CD1c-positive myeloid dendritic cell (primary cell): ENCODE results near the gene LCNL1.

ENCODE experiments used
- DNase-seq: peaks from one replicate; pipeline ENCODE4 v3.0.0-alpha.2; 2016; ENCODE audit errors: extremely low spot score

LCNL1 gene

DNA sequence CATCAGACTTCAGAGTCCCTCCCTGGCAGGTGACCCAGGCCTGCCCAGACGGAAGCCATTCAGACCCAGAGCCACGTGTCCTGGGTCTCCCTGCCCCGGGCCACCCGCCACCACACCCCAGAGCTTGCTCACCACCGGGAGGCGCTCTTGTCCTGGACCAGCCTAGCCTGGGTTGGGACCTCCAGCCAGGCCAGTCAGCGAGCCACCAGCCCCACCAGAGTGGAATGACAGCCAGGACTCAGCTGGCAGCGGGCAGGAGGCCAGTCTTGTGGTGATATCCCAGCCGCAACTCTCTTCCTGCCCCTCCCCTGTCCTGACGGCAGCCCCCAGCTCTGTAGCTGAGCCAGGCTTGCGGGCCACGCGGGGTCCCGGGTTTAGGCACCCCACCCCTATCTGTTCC, 7.1 kb upstream of the LCNL1 start:
- DNase-seq = peak; percentile 35

DNA sequence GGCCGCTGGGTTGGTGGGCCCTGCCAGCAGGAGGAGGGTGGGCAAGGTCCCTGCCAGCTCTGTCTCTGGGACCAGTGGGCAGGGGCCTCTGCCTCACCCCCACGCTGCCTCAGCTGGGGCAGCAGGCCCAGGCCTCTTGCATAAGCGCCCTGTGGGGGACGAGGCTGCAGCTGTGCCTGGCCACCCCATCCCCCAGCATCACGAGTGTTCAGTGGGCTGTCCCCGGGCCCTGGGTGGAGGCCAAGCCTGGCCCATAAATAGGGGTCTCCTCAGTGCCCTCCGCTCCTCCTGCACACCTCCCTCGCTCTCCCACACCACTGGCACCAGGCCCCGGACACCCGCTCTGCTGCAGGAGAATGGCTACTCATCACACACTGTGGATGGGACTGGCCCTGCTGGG, 5.6 kb upstream of the LCNL1 start, which contains the start of gene PTGDS:
Gene PTGDS, plus strand, starts transcription at position 282 of the 400 bp plus-strand sequence. Its CDS starts 75 bp downstream, at position 357.
- no peak for DNase-seq

DNA sequence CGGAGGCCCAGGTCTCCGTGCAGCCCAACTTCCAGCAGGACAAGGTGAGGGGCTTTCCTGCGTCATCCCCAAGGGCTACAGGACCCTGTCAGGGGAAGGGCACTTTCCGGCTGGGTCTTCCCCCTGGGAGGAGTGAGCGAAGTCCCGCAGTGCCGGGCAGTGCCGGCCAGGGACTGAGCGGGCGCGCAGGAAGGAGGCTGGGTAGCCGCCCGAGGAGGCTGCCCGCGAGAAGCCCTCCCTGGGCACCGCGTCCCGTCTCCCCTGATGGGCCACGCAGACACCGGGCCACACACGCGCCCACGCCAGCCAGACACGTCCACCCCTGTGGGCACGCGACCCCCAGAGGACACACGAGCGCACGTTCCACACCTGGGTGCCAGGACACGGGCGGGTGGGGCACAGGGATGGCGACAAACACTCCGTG, 5.1 kb upstream of the LCNL1 start:
- no peak for DNase-seq

DNA sequence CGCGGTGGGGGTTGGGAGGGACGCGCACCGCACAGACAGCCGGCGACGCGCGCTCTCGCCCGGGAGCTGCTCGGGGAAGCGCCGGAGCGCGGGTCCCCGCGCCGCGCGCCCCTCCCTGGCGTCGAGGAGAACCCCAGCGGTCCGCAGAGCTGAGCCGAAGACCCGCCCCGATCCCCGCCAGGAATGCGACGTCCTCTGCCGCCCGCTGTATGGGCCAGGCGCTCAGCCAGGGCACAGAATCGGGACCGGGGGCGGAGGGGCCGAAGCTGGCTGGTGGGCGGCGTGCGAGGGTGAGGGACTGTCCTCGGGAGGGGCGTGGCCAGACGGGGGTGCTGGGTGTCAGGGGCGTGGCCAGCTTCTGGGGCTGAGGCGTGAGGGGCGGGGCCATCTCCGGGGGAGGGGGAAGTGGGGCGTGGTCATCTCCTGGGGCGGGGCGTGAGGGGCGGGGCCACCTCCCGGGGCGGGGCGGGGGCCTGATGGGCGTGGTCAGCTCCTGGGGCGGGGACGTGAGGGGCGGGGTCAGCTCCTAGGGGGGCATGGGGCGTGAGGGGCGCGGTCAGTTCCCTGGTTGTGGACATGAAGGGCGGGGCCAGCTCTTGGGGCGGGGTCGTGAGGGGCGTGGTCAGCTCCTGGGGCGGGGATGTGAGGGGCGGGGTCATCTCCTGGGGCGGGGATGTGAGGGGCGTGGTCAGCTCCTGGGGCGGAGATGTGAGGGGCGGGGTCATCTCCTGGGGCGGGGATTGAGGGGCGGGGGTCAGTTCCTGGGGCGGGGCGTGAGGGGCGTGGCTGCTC, 4.5 kb upstream of the LCNL1 start:
- peak; percentile 66 for DNase-seq

DNA sequence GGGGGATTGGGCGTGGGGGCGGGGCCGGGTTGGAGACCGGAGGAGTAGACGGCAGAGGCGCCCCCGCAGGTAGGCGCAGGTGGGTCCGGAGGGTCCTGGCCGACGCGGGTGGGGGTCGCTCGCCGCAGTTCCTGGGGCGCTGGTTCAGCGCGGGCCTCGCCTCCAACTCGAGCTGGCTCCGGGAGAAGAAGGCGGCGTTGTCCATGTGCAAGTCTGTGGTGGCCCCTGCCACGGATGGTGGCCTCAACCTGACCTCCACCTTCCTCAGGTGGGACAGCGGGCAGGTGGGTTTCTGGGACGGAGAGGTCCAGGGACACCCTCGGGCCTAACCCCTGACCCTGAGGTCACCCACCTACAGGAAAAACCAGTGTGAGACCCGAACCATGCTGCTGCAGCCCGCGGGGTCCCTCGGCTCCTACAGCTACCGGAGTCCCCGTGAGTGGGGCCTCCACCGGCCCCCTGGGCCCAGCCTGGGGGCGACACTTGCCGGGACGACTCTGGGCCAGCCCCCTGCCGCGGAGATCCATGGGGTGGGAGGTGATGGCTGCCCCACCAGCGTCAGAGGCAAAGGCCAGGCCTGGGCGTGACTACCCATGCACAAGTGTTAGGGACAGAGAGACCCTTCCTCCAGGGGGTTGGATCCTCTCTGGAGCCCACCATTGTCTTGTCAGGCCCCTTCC, 3.8 kb upstream of the LCNL1 start:
- DNase-seq = no peak

DNA sequence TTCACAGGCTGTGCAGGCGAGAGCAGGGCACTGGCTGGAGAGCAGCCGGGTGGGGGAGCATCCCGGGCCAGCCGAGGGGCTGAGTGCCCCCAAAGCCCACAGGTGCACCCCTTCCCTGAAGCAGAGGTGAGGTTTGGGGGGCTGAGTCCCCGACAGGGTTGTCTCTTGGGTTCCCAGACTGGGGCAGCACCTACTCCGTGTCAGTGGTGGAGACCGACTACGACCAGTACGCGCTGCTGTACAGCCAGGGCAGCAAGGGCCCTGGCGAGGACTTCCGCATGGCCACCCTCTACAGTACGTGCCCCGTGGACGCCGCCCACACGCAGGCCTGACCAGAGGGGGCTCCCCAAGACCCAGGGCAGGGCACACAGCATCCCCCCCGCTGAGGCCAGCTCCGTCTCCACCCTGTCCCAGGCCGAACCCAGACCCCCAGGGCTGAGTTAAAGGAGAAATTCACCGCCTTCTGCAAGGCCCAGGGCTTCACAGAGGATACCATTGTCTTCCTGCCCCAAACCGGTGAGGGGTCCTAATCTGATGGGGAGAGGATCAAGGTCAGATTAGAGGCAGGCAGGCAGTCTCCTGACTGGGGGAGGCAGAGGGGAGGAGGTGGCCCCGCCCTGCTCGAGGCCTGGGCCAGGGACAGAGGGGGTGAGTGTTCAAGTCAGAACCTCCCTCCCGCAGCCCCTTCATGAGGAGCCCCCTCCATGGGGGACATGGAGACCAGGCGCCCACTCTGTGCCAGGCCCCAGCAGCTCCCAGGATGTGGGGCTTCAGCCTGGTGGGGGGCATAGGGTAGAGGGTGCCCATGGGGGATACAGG, 2.8 kb upstream of the LCNL1 start:
- DNase-seq = no peak

DNA sequence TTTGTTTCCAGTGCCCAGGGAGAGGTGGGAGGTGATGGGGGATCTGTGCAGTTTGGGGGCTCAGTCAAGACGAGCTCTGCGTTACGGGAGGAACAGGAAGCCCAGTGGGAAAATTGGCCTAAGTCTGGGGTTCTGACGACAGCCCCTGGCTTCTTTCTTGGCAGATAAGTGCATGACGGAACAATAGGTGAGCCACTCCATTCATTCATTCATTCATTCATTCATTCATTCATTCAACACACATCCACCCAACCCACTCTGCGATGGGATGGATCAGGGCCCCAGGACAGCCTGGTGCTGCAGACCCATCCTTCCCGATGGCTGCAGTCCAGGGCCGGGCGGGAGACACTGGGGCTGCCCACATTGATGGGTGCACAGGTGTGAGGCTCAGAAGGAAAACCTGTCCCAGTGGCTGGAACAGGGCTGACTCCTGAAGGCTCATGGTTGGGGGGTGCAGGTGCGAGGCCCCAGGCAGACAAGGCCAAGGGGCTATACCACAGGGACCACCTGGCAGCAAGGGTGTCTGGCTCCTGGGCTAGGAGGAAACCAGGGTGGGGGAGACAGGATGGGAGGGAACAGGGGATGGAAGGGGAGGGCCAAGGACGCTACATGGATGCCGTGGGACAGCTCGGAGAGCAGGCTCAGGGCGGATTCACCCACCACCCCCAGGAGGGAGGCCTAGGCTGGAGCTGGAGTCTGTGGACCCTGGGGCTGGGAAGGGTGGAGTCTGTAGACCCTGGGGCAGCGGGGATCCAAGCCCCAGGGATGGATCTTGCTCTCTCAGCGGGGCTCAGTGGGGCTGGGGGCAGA, 1.9 kb upstream of the LCNL1 start:
- no peak for DNase-seq

DNA sequence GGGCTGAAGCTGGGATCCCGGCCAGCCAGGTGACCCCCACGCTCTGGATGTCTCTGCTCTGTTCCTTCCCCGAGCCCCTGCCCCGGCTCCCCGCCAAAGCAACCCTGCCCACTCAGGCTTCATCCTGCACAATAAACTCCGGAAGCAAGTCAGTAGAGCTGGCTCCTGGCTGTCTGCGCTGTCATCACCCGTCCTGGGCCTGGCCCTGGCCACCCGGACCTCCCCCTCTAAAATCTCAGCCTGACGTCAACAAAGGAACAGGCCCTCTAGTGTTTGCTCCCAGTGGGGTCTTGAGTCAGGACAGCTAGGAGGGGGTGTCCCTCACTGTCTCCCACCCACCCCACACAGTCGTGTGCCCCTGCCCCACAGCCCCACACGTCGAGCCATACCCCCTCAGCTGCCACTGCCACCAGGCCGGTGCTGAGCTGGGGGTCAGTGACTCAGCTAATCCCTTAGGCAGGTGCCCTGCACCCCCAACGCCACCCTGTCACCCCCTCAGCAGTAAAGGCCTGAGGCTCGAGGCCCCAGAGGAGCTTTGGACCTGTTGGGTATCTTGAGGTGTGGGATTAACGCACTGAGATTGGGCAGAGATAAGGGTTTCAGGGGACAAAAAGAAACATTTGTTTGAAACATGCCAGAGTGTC, 1.1 kb upstream of the LCNL1 start:
- no peak for DNase-seq

DNA sequence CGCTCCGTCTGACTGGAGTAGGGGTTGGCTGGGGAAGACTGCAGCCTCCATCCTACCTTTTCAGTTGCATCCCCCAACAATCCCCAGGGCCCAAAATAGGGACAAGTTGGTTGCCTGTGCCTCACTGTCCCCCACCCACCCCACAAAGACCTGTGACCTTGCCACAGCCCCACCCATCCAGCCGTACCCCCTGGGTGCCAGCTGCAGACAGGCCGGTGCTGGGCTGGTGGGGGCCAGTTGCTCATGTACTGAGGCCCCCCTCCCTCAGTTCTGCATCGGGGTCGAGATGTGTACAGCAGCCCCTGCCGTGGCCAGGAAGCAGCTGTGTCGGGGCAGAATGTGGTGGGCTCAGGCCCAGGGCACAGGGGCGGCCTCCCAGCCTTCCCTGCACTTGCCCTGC, 374 bp downstream of the LCNL1 start:
- no peak for DNase-seq

DNA sequence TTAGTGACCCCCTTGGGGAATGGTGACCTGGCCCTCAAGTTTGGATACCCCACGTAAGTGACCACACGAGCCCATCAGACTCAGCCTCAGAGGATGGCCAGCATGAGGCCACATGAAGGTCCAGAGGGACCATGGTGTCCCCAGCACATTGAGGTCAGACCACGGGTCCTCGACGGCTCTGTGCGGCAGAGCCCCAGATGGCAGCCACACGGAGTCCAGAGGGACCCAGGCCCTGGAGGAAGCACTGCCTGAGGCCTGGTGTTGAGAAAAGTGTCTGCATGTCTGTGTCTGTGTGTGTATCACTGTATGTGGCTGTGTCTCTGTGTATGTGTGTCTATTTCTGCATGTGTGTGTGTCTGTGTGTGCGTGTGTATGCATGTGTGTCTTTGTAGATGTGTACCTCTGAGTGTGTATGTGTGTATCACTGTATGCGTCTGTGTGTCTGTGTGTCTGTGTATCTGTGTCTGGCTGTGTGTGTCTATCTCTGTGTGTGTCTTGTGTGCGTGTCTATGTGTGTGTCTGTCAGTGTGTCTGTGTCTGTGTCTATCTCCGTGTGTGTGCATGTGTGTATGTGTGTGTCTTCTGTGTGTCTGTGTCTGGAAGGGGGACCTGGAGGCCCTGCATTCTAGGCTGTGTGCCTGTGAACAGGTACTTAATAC, 992 bp downstream of the LCNL1 start:
- DNase-seq = no peak

DNA sequence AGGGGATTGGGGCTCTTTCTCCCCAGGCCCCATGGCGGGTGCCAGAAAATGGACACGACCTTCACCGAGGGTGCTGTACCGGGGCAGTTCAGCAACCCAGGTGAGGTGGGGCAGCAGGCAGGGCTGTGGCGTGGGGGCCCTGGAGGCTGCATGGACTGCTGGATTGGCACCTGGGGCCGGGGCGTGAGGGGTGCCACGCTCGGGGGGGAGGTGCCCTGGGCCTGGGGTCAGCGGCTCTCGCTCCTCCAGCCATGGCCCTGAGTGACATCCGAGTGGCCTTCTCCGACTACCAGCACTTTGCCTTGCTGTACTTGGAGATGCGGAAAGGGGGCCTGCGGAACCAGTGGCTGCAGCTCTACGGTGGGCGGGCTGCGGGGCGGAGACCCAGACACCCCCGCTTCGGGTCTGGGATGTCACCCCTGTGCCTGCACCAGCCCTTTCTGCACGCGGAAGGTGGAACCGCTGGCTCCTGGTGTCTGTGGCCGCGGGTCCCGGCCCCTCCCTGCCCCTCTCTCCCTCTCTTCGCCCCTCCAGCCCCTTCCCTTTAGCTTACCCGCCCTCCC, 1.8 kb downstream of the LCNL1 start:
- no peak for DNase-seq

DNA sequence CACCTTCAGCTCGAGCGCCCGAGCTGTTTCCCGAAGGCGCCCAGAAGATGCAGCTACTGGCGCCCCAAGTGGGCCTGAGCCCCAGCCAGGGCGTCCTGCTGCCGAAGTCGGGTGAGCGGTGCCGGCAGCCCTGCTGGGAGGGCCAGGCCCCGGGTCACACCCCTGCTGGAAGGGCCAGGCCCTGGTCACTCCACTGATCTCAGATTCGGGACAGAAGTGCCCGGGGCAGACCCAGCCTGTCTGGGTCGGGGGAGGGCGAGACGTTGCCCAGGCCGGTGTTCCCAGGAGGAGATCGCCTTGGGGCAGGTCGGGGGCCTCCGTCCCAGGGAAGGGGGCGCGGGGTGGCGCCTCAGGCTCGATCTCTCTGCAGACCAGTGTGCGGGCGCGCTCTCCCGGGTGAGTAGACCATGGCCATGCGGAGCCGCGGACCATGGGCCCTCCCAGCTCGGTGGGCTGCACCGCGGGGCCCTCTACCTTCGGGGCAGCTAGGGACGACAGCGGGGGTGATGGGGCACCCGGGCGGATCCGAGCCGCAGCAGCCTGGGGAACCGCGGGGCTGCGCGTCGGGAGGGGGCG, 2.3 kb downstream of the LCNL1 start:
- DNase-seq = no peak

DNA sequence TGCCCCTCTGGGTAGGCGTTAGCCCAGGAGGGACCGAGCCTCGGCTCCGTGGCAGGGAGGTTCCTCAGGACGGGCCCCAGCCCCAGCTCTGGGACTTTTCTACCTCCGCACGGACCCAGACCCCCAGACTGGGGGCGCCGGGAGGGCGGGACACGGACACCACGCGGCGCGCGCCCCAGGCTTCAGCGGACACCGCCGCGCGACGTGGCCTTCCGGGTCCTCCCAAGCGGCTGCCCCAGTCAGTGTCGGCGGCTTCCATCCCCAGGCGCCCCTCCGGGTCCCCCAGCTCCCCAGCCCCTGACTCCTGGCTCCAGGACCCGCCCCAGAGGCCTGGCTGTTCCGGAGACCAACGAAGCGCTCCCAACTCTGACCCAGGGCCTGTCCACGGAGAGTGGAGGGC, 3.1 kb downstream of the LCNL1 start:
- DNase-seq = no peak

DNA sequence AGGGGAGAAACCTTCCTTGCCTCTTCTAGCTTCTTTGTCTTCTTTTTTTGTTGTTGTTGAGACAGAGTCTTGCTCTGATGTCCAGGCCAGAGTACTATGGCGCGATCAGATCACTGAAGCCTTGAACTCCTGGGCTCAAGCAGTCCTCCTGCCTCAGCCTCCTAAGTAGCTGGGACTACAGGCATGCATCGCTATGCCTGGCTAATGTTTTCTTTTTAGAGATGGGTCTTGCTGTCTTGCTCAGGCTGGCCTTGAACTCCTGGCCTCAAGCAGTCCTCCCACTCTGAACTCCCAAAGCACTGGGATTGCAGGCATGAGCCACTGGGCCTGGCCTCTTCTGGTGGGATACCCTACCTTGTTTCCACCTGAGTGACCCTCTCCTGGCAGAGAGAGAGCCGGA, 6.1 kb downstream of the LCNL1 start:
- no peak for DNase-seq

DNA sequence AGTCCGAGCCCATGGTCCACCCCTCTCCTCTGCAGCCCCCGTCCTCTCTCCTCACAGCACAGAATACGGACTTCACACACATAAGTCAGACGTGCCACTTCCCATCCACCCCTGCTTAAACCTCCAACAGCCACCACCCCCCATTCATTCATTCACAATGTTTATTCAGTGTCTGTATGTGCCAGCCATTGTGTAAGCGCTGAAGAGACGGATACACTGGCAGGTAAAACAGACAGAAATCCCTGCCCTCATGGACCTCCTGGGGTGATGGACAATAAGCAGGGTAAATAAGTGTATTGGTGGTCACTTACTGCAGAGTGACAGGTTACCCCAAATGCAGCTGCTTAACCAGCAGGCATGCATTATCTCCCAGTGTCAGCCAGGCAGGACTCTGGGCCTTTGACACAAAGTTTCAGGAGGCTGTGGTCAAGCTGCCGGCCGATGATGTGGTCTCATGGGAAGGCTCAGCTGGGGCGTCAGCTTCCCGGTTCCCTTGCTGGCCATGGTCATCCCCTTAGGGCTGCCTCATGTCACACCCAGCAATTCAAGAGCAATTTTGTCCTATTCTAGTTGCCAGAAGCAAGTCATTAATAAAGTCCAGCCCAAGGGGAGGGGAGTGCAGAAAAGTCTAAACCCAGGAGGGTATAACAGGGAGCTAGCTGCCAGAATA, 7.6 kb downstream of the LCNL1 start:
- no peak for DNase-seq

DNA sequence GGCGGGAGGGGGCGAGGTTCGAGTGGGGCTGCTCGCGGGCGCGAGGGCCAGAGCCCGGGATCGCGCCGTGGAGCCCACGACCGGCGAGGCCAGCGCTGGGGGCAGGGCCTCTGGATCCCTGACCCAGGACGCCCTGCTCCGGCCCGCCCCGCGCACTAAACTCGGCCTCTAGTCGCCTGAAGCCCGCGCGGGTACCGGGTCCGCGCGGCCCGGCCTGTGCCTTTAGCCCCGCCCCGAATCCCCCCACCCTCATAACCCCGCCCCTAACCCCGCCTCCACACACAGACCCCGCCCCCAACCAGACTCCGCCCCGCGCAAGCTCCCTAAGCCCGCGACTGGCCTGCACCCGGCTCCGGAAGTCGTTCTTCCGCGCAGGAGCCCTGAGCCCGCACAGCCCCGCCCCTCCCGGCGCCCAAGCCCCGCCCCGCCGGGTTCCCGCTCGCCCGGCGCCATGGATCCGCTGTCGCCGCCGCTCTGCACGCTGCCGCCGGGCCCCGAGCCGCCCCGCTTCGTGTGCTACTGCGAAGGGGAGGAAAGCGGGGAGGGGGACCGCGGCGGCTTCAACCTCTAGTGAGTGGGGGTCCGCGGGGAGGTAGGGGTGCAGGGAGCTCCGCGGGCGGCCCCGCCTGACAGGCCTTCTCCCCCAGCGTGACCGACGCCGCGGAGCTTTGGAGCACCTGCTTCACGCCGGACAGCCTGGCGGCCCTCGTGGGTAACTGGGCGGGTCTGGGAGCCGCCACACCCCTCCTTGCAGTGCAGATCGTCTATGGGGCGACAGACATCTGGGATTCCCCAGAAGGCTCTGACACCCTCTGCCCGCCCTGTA, 9.4 kb downstream of the LCNL1 start, which contains the start of gene PAXX:
Gene PAXX, plus strand, starts transcription at position 430 of the 826 bp plus-strand sequence. Its CDS starts 22 bp downstream, at position 452.
- DNase-seq = peak; percentile 95

DNA sequence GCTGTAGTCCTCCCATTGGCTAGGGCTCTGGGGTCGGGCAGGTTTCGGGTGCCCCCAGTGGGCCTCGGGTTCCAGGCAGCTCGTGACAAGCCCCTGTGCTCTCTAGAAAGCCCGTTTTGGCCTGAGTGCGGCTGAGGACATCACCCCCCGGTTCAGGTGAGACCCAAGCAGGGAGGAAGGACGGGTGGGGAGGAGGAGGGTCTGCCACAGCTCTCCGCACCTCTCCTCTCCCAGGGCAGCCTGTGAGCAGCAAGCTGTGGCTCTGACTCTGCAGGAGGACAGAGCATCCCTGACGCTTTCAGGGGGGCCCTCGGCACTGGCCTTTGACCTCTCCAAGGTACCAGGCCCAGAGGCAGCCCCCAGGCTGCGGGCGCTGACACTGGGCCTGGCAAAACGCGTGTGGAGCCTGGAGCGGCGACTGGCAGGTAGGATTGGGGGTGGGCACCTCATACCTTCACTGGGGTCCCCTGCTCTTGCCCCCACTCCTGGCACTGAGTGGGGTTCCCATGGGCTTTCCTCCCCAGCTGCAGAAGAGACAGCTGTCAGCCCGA, 10.1 kb downstream of the LCNL1 start:
- DNase-seq = no peak
